Measurements from ENCODE around the gene ASPHD2. TPM values are rescaled to one million over a fixed set of nuclear protein-coding genes. Genes with fewer than 3 reads are reported as not detected.

ASPHD2 gene
- 7.3 TPM for polyA plus RNA-seq (2013, experiment 1 of 2)
- 4.8 TPM for polyA plus RNA-seq (2013, experiment 2 of 2)

GRCh38 chr22:26428515-26429457 is at the start of gene ASPHD2:
Gene ASPHD2, plus strand, starts transcription at chr22:26429260. Its CDS starts 4,356 bp downstream, at chr22:26433616.
- 2 to 3% methylated on average over 56 to 70 of the region's 96 CpGs for WGBS, 2 experiments (ENCODE audit: insufficient coverage in 2 of 2)
- Histone ChIP-seq H3K27ac (ENCODE audit: low read depth, low read length, severe bottlenecking) (peak within 1 kb of the TSS; percentile 41), H3K36me3 (ENCODE audit: control insufficient read depth, insufficient read depth, low read length) (no peaks in the 10 kb centered on the region)

DNA sequence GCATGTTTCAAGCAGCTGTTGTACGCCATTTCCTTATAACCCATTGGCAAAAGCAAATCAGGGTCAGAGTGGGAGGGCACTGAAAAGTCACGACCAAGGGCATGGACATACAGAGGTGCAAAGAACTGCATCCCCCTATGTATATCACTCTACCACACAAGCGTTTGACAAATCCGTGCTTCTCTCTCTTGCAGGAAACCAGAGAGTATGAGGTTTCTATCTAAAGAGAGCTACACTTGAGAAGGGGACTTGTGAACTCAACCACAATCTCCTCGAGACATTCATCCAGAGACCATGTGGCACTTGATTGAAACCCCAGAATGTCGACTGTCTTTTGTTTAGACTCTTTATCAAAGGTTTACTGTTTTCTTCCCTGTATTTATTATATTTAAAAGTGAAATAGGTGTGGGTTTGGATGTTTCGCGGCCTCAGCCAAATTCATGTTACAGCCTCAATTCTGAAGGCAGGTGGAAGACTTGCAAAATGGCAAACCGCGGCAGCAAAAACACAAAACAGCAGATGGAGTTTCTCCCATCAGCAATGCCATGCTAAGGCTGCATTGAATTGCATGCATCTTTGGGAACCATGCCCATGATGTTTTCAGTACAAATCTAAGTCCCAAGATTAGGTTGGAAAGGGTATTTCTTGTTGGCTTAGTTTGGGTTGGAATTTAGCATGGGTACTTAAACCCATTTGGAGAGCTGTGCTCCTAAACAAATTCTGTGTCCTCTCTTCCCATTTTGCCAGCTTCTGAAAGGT is 48.8 kb upstream of the ASPHD2 start:
- Histone ChIP-seq H3K36me3 (ENCODE audit: control insufficient read depth, insufficient read depth, low read length) (no peaks in the 10 kb centered on the region), H3K4me3 (ENCODE audit: extremely low read depth, insufficient read depth, low read length, poor library complexity, severe bottlenecking) (no peak overlapping the region), H3K4me1 (ENCODE audit: control insufficient read depth, insufficient read depth, low read length, poor library complexity, severe bottlenecking) (no peaks in the 10 kb centered on the region), H3K27ac (ENCODE audit: low read depth, low read length, severe bottlenecking) (no peak overlapping the region), H3K9me3 (ENCODE audit: control insufficient read depth, low read length) (no peaks in the 10 kb centered on the region)
- WGBS, 2 experiments (ENCODE audit: insufficient coverage in 2 of 2) = 85 to 98% methylated on average over 6 to 8 of the region's 10 CpGs

More at GRCh38 chr22:26428515-26429457, at the start of gene ASPHD2:
- Histone ChIP-seq H3K9me3 (ENCODE audit: control insufficient read depth, low read length) (no peaks in the 10 kb centered on the region), H3K4me1 (ENCODE audit: control insufficient read depth, insufficient read depth, low read length, poor library complexity, severe bottlenecking) (peaks cover 13% of the 10 kb centered on the region), H3K4me3 (ENCODE audit: extremely low read depth, insufficient read depth, low read length, poor library complexity, severe bottlenecking) (peak within 1 kb of the TSS; percentile 53)

DNA sequence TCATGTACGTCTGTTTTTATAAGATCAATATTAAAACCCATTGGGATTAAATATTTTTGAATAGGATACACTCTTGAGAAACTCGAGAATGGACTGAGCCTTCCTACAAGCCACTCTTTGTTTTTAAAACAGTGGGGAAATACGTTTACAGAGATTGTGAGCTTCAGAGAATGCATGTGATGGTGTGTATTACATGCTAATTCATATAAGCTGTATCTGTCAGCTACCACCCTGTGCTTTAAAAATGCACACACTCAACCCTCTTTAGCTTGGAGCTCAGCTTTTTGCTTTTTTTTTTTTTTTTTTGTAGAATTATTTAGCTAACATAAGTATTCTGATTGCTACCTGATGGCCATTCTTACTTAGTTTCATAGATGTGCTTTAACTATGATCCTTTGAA is 46.3 kb upstream of the ASPHD2 start:
- H3K4me3 ChIP-seq (ENCODE audit: extremely low read depth, insufficient read depth, low read length, poor library complexity, severe bottlenecking) = no peak overlapping the region
- H3K4me1 ChIP-seq (ENCODE audit: control insufficient read depth, insufficient read depth, low read length, poor library complexity, severe bottlenecking) = no peaks in the 10 kb centered on the region
- no peak overlapping the region for H3K27ac ChIP-seq (ENCODE audit: low read depth, low read length, severe bottlenecking)
- no peaks in the 10 kb centered on the region for H3K9me3 ChIP-seq (ENCODE audit: control insufficient read depth, low read length)
- no CpG with 5 or more reads among the region's 3 CpGs for WGBS, 2 experiments (ENCODE audit: insufficient coverage in 2 of 2)
- H3K36me3 ChIP-seq (ENCODE audit: control insufficient read depth, insufficient read depth, low read length) = no peaks in the 10 kb centered on the region

GRCh38 chr22:26383968-26384556 is 45.0 kb upstream of the ASPHD2 start:
- 71 to 88% methylated on average over 4 to 6 of the region's 7 CpGs for WGBS, 2 experiments (ENCODE audit: insufficient coverage in 2 of 2)
- Histone ChIP-seq H3K4me3 (ENCODE audit: extremely low read depth, insufficient read depth, low read length, poor library complexity, severe bottlenecking) (no peak overlapping the region), H3K9me3 (ENCODE audit: control insufficient read depth, low read length) (no peaks in the 10 kb centered on the region), H3K27ac (ENCODE audit: low read depth, low read length, severe bottlenecking) (no peak overlapping the region), H3K36me3 (ENCODE audit: control insufficient read depth, insufficient read depth, low read length) (no peaks in the 10 kb centered on the region), H3K4me1 (ENCODE audit: control insufficient read depth, insufficient read depth, low read length, poor library complexity, severe bottlenecking) (no peaks in the 10 kb centered on the region)

DNA sequence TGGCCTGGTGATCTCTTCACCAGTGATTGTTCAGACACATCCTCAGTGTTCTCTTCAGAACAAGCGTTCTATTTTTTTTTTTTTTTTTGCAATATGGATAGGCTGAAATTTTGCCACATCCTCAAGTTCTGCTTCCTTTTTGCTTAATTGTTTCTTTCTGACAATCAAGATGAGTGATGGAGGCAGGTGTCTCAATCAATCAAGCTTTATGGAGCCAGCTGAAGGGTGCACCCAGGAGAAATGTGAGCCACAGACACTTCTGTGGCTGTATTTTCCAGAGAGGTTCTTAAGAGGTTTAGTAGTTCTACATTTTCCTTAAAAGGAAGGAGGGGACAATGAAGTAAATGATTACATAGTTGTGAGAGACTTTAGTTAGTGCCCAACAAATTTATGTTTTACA is 43.9 kb upstream of the ASPHD2 start:
- Histone ChIP-seq H3K9me3 (ENCODE audit: control insufficient read depth, low read length) (no peaks in the 10 kb centered on the region), H3K36me3 (ENCODE audit: control insufficient read depth, insufficient read depth, low read length) (no peaks in the 10 kb centered on the region), H3K4me1 (ENCODE audit: control insufficient read depth, insufficient read depth, low read length, poor library complexity, severe bottlenecking) (no peaks in the 10 kb centered on the region), H3K27ac (ENCODE audit: low read depth, low read length, severe bottlenecking) (no peak overlapping the region), H3K4me3 (ENCODE audit: extremely low read depth, insufficient read depth, low read length, poor library complexity, severe bottlenecking) (no peak overlapping the region)
- WGBS, 2 experiments (ENCODE audit: insufficient coverage in 2 of 2) = no CpG with 5 or more reads among the region's 1 CpG

- 80% methylated on average over 1 of the region's 3 CpGs; no CpG with 5 or more reads in 1 of the 2 experiments for WGBS, 2 experiments (ENCODE audit: insufficient coverage in 2 of 2)
- Histone ChIP-seq H3K9me3 (ENCODE audit: control insufficient read depth, low read length) (no peaks in the 10 kb centered on the region), H3K4me1 (ENCODE audit: control insufficient read depth, insufficient read depth, low read length, poor library complexity, severe bottlenecking) (no peaks in the 10 kb centered on the region), H3K27ac (ENCODE audit: low read depth, low read length, severe bottlenecking) (no peak overlapping the region), H3K4me3 (ENCODE audit: extremely low read depth, insufficient read depth, low read length, poor library complexity, severe bottlenecking) (no peak overlapping the region), H3K36me3 (ENCODE audit: control insufficient read depth, insufficient read depth, low read length) (no peaks in the 10 kb centered on the region)
These were observed 39.9 kb upstream of the ASPHD2 start for GRCh38 chr22:26389125-26389524.

GRCh38 chr22:26391091-26391490 is 38.0 kb upstream of the ASPHD2 start:
- no peaks in the 10 kb centered on the region for H3K9me3 ChIP-seq (ENCODE audit: control insufficient read depth, low read length)
- H3K4me1 ChIP-seq (ENCODE audit: control insufficient read depth, insufficient read depth, low read length, poor library complexity, severe bottlenecking) = no peaks in the 10 kb centered on the region
- H3K4me3 ChIP-seq (ENCODE audit: extremely low read depth, insufficient read depth, low read length, poor library complexity, severe bottlenecking) = no peak overlapping the region
- H3K36me3 ChIP-seq (ENCODE audit: control insufficient read depth, insufficient read depth, low read length) = no peaks in the 10 kb centered on the region
- no peak overlapping the region for H3K27ac ChIP-seq (ENCODE audit: low read depth, low read length, severe bottlenecking)
- 88 to 100% methylated on average over 1 of the region's 1 CpG for WGBS, 2 experiments (ENCODE audit: insufficient coverage in 2 of 2)

- Histone ChIP-seq H3K27ac (ENCODE audit: low read depth, low read length, severe bottlenecking) (no peak overlapping the region), H3K36me3 (ENCODE audit: control insufficient read depth, insufficient read depth, low read length) (no peaks in the 10 kb centered on the region), H3K9me3 (ENCODE audit: control insufficient read depth, low read length) (no peaks in the 10 kb centered on the region), H3K4me3 (ENCODE audit: extremely low read depth, insufficient read depth, low read length, poor library complexity, severe bottlenecking) (no peak overlapping the region), H3K4me1 (ENCODE audit: control insufficient read depth, insufficient read depth, low read length, poor library complexity, severe bottlenecking) (no peaks in the 10 kb centered on the region)
- WGBS, 2 experiments (ENCODE audit: insufficient coverage in 2 of 2) = 78 to 91% methylated on average over 1 to 2 of the region's 2 CpGs
These were observed 37.4 kb upstream of the ASPHD2 start for GRCh38 chr22:26391623-26392022.

GRCh38 chr22:26393929-26394328 is 35.1 kb upstream of the ASPHD2 start:
- WGBS, 2 experiments (ENCODE audit: insufficient coverage in 2 of 2) = 63 to 75% methylated on average over 2 of the region's 2 CpGs
- no peaks in the 10 kb centered on the region for H3K9me3 ChIP-seq (ENCODE audit: control insufficient read depth, low read length)
- no peak overlapping the region for H3K27ac ChIP-seq (ENCODE audit: low read depth, low read length, severe bottlenecking)
- no peaks in the 10 kb centered on the region for H3K4me1 ChIP-seq (ENCODE audit: control insufficient read depth, insufficient read depth, low read length, poor library complexity, severe bottlenecking)
- H3K4me3 ChIP-seq (ENCODE audit: extremely low read depth, insufficient read depth, low read length, poor library complexity, severe bottlenecking) = no peak overlapping the region
- H3K36me3 ChIP-seq (ENCODE audit: control insufficient read depth, insufficient read depth, low read length) = no peaks in the 10 kb centered on the region

- no peaks in the 10 kb centered on the region for H3K9me3 ChIP-seq (ENCODE audit: control insufficient read depth, low read length)
- H3K27ac ChIP-seq (ENCODE audit: low read depth, low read length, severe bottlenecking) = no peak overlapping the region
- no peaks in the 10 kb centered on the region for H3K36me3 ChIP-seq (ENCODE audit: control insufficient read depth, insufficient read depth, low read length)
- 40% methylated on average over 1 of the region's 1 CpG for WGBS, 2 experiments (ENCODE audit: insufficient coverage in 2 of 2)
- H3K4me1 ChIP-seq (ENCODE audit: control insufficient read depth, insufficient read depth, low read length, poor library complexity, severe bottlenecking) = no peaks in the 10 kb centered on the region
- H3K4me3 ChIP-seq (ENCODE audit: extremely low read depth, insufficient read depth, low read length, poor library complexity, severe bottlenecking) = no peak overlapping the region
These were observed 34.3 kb upstream of the ASPHD2 start for GRCh38 chr22:26394777-26395176.

Data from mesodermal cell (in vitro differentiated cells).